ENCODE results near the gene EYS. TPM values are rescaled to one million over a fixed set of nuclear protein-coding genes. Genes with fewer than 3 reads are reported as not detected.

EYS gene
- total and polyA plus RNA-seq, 4 donors = 0.08 to 0.63 (median 0.36) TPM

- no peaks in the 10 kb centered on the region for H3K9me3 ChIP-seq (ENCODE audit: control insufficient read depth in 4 of 4, low read length in 3 of 4)
- H3K36me3 ChIP-seq (ENCODE audit: control insufficient read depth in 4 of 4, insufficient read depth in 3 of 4, low read depth in 1 of 4, low read length in 3 of 4) = no peaks in the 10 kb centered on the region
- H3K4me1 ChIP-seq (ENCODE audit: control insufficient read depth in 4 of 4, insufficient read depth in 4 of 4, low read length in 3 of 4) = peaks cover 0 to 22% (median 7%) of the 10 kb centered on the region in 4 donors
- no peaks in the 10 kb centered on the region for H3K27me3 ChIP-seq (ENCODE audit: control insufficient read depth in 4 of 4, insufficient read depth in 4 of 4, low read length in 3 of 4)
- TF ChIP-seq HNF4A (conservative IDR thresholded peaks at IDR 0.05) (peak; percentile 41 to 46), REST (IDR thresholded peaks at IDR 0.05) (no peak), YY1 (IDR thresholded peaks at IDR 0.05) (peak; percentile 17), SP1 (IDR thresholded peaks at IDR 0.05) (no peak), RXRA (IDR thresholded peaks at IDR 0.05) (peak in 1 of 2 donors; percentile 15)
- no peak overlapping the region for H3K9ac ChIP-seq (ENCODE audit: low read depth in 1 of 2, low read length in 2 of 2)
- no peak overlapping the region for H3K4me3 ChIP-seq (ENCODE audit: low read depth in 1 of 3, low read length in 3 of 3)
- no peak for DNase-seq (ENCODE audit: low spot score)
- peak overlapping the region in 1 of 2 donors; percentile 7 for H3K27ac ChIP-seq (ENCODE audit: low read depth in 1 of 2, low read length in 2 of 2)
These were observed 1963.3 kb downstream of the EYS start for GRCh38 chr6:63743691-63744090.

- Histone ChIP-seq H3K27me3 (ENCODE audit: control insufficient read depth in 4 of 4, insufficient read depth in 4 of 4, low read length in 3 of 4) (no peaks in the 10 kb centered on the region), H3K4me1 (ENCODE audit: control insufficient read depth in 4 of 4, insufficient read depth in 4 of 4, low read length in 3 of 4) (peaks cover 0 to 22% (median 7%) of the 10 kb centered on the region in 4 donors), H3K4me3 (ENCODE audit: low read depth in 1 of 3, low read length in 3 of 3) (no peak overlapping the region), H3K9ac (ENCODE audit: low read depth in 1 of 2, low read length in 2 of 2) (no peak overlapping the region), H3K36me3 (ENCODE audit: control insufficient read depth in 4 of 4, insufficient read depth in 3 of 4, low read depth in 1 of 4, low read length in 3 of 4) (no peaks in the 10 kb centered on the region), H3K27ac (ENCODE audit: low read depth in 1 of 2, low read length in 2 of 2) (no peak overlapping the region), H3K9me3 (ENCODE audit: control insufficient read depth in 4 of 4, low read length in 3 of 4) (no peaks in the 10 kb centered on the region)
- no peak for TF ChIP-seq NR2F2 (IDR thresholded peaks at IDR 0.05)
- no peak for TF ChIP-seq CTCF (IDR thresholded peaks at IDR 0.05; ENCODE audit: low read depth, low read length, missing input control)
- TF ChIP-seq GABPA (IDR thresholded peaks at IDR 0.05 in 1 of 2, conservative IDR thresholded peaks at IDR 0.05 in 1 of 2) = no peak
- no peak for TF ChIP-seq ATF3 (IDR thresholded peaks at IDR 0.05)
- no peak for TF ChIP-seq TAF1 (conservative IDR thresholded peaks at IDR 0.05)
- no peak for TF ChIP-seq SP1 (IDR thresholded peaks at IDR 0.05)
- TF ChIP-seq YY1 (IDR thresholded peaks at IDR 0.05) = no peak
- no peak for TF ChIP-seq RAD21 (IDR thresholded peaks at IDR 0.05)
- TF ChIP-seq HNF4G (IDR thresholded peaks at IDR 0.05) = no peak
- TF ChIP-seq RXRA (IDR thresholded peaks at IDR 0.05) = no peak
- no peak for TF ChIP-seq FOXA2 (IDR thresholded peaks at IDR 0.05)
- no peak for TF ChIP-seq ZBTB33 (IDR thresholded peaks at IDR 0.05)
- no peak for TF ChIP-seq JUND (IDR thresholded peaks at IDR 0.05)
- no peak for TF ChIP-seq HNF4A (conservative IDR thresholded peaks at IDR 0.05)
- TF ChIP-seq EGR1 (IDR thresholded peaks at IDR 0.05; ENCODE audit: low read depth in 2 of 2) = no peak
- TF ChIP-seq FOXA1 (IDR thresholded peaks at IDR 0.05) = no peak
- TF ChIP-seq REST (IDR thresholded peaks at IDR 0.05) = no peak
- no peak for TF ChIP-seq MAX (IDR thresholded peaks at IDR 0.05)
- no peak for DNase-seq (ENCODE audit: low spot score)
These were observed 1965.0 kb downstream of the EYS start for GRCh38 chr6:63742060-63742459.
